HepG2 (cell line): ENCODE data around the gene MAP1B. TPM values are rescaled to one million over a fixed set of nuclear protein-coding genes. Genes with fewer than 3 reads are reported as not detected.

Experiments used
- ATAC-seq: fragments of 200-7000 bp; cut with Tn5 transposase; 3 replicates; pipeline ENCODE4 v1.9.1; 2020; ENCODE audit warnings: mild to moderate bottlenecking, moderate library complexity
- BruUV-seq: library from RNA; stranded (reverse); fragments of 400-500 nt; replicated peaks from 2 replicates; lab custom pipeline; 2021; lab: Mats Ljungman, UMichigan
- CTCF ChIA-PET: fragments of 300-600 bp; formaldehyde crosslinking; extraction: SDS; loops from one replicate; lab custom pipeline; 2021; ENCODE audit warnings: low total read pairs, inconsistent platforms, low intra/inter-chr PET ratio; lab: Yijun Ruan, JAX
- POLR2A ChIA-PET: fragments of 350-600 bp; sonication (Branson Sonifier 250); formaldehyde crosslinking; loops from one replicate; lab custom pipeline; 2020; ENCODE audit warnings: antibody characterized with exemption, inconsistent platforms; lab: Yijun Ruan, JAX
- DNase-seq: peaks from one replicate; pipeline ENCODE4 v3.0.0-alpha.2; 2015; ENCODE audit warnings: low spot score
- FAIRE-seq: peaks from 3 replicates; lab custom pipeline; 2011; peaks lifted over from hg19 to GRCh38; lab: Jason Lieb, UNC
- H2AFZ ChIP-seq: one replicate; pipeline ENCODE4 v1.6.1; 2011; ENCODE audit warnings: low read length, inconsistent platforms
- H3K27ac ChIP-seq: fragments of 300-600 bp; 3 replicates; pipeline ENCODE4 v1.8.0; 2011; ENCODE audit warnings: mixed run types, mild to moderate bottlenecking, mixed read lengths, low read length, inconsistent platforms; ENCODE audit not compliant: insufficient read depth; ENCODE audit errors: extremely low read length
- H3K27me3 ChIP-seq, 2 experiments: fragments of 200-600 bp in 1 of 2; 2 replicates in 1 of 2; 3 replicates in 1 of 2; pipeline versions ENCODE4 v1.6.0 to v1.8.0; 2011; ENCODE audit warnings: low read length in 2 of 2, mild to moderate bottlenecking in 2 of 2, moderate library complexity in 2 of 2, inconsistent platforms in 1 of 2; ENCODE audit not compliant: insufficient read depth in 2 of 2, control insufficient read depth in 1 of 2
- H3K36me3 ChIP-seq, 2 experiments: fragments of 200-600 bp in 1 of 2; replicated peaks in 1 of 2; 2 replicates in 1 of 2; 3 replicates in 1 of 2; pipeline versions ENCODE4 v1.5.1 to v1.8.0; 2011; ENCODE audit warnings: low read length in 2 of 2, inconsistent platforms in 1 of 2; ENCODE audit not compliant: insufficient read depth in 2 of 2, control insufficient read depth in 1 of 2
- H3K4me1 ChIP-seq: 2 replicates; pipeline ENCODE4 v1.5.1; 2012; ENCODE audit warnings: low read length, inconsistent platforms; ENCODE audit not compliant: insufficient read depth
- H3K4me2 ChIP-seq: 2 replicates; pipeline ENCODE4 v1.6.0; 2011; ENCODE audit warnings: low read depth, low read length, inconsistent platforms
- H3K4me3 ChIP-seq, 3 experiments: fragments of 200-600 bp in 1 of 3; sonication (generic), shearing (Covaris generic) in 1 of 3; replicated peaks in 1 of 3; 2 replicates each; pipeline ENCODE4 v1.5.1; 2011 to 2016; ENCODE audit warnings: low read length in 3 of 3, inconsistent platforms in 2 of 3, low read depth in 2 of 3, mild to moderate bottlenecking in 2 of 3, control low read depth in 1 of 3, mixed read lengths in 1 of 3; ENCODE audit not compliant: insufficient read depth in 1 of 3
- H3K79me2 ChIP-seq: one replicate; pipeline ENCODE4 v1.6.1; 2011; ENCODE audit warnings: low read length, inconsistent platforms; ENCODE audit not compliant: insufficient read depth
- H3K9ac ChIP-seq: 2 replicates; pipeline ENCODE4 v1.6.0; 2011; ENCODE audit warnings: mild to moderate bottlenecking, low read depth, low read length, inconsistent platforms; ENCODE audit not compliant: insufficient read depth
- H3K9me3 ChIP-seq: 2 replicates; pipeline ENCODE4 v1.5.1; 2012; ENCODE audit warnings: mild to moderate bottlenecking, low read length
- H4K20me1 ChIP-seq: 2 replicates; pipeline ENCODE4 v1.6.0; 2011; ENCODE audit warnings: inconsistent platforms, mild to moderate bottlenecking, low read length, moderate library complexity; ENCODE audit not compliant: insufficient read depth
- KLF15 ChIP-seq: sonication (generic); formaldehyde crosslinking; IDR thresholded peaks from 2 replicates; pipeline ENCODE4 v1.8.1; 2023; ENCODE audit warnings: borderline replicate concordance, mild to moderate bottlenecking, inconsistent platforms, missing genetic modification reagents, mixed read lengths
- POGK ChIP-seq: sonication (generic); formaldehyde crosslinking; conservative IDR thresholded peaks from 2 replicates; pipeline ENCODE4 v1.8.0; 2022; ENCODE audit warnings: mild to moderate bottlenecking, moderate library complexity, missing genetic modification reagents
- SNAPC2 ChIP-seq: sonication (generic); formaldehyde crosslinking; IDR thresholded peaks from 2 replicates; pipeline ENCODE4 v1.8.1; 2022; ENCODE audit warnings: mild to moderate bottlenecking, missing genetic modification reagents
- TCF7L2 ChIP-seq: IDR thresholded peaks from 2 replicates; pipeline ENCODE4 v1.6.1; 2011; ENCODE audit warnings: mild to moderate bottlenecking, low read depth, low read length, moderate library complexity
- TRAFD1 ChIP-seq: sonication (generic); formaldehyde crosslinking; IDR thresholded peaks from 2 replicates; pipeline ENCODE4 v1.5.1; 2020; ENCODE audit warnings: missing genetic modification reagents, mild to moderate bottlenecking, borderline replicate concordance
- ZBTB3 ChIP-seq: sonication (generic); formaldehyde crosslinking; IDR thresholded peaks from 2 replicates; pipeline ENCODE4 v1.4.0; 2020; ENCODE audit warnings: low read depth, mild to moderate bottlenecking, moderate library complexity, missing genetic modification reagents, borderline replicate concordance
- ZBTB7B ChIP-seq: sonication (generic); formaldehyde crosslinking; IDR thresholded peaks from 2 replicates; pipeline ENCODE4 v1.4.0; 2020; ENCODE audit warnings: missing genetic modification reagents
- WGBS: methylation state at CpG from one replicate; pipeline ENCODE4 v1.1.6; 2017; ENCODE audit warnings: low lambda C conversion rate; 5-methylcytosine and 5-hydroxymethylcytosine counted together
- in situ Hi-C: cut with HindIII; loops from 2 replicates; pipeline ENCODE4 v1.10.0; 2017; ENCODE audit warnings: low pct_unique_long_range_greater_than_20kb; ENCODE audit not compliant: extremely low pct_ligation_motif_present
- intact Hi-C: fragments of 100-400 bp; cut with micrococcal nuclease; formaldehyde crosslinking; loops from one replicate; pipeline ENCODE4 v1.10.0; 2022; ENCODE audit not compliant: unreplicated experiment
- polyA plus RNA-seq, 8 experiments: library from polyadenylated mRNA; depleted of rRNA in 3 of 8; stranded (reverse) in 7 of 8; unstranded in 1 of 8; fragments of >200 nt; fragmentation: Illumina TruSeq in 4 of 8; extraction: Trizol in 4 of 8; gene quantifications; 2 replicates each; pipeline versions ENCODE4 v1.2.1 to v1.2.3, GENCODE V29; 2011 to 2016; ENCODE audit warnings: low read depth in 4 of 8, missing spikeins in 1 of 8, mixed read lengths in 1 of 8; ENCODE audit not compliant: insufficient read depth in 1 of 8
- total RNA-seq, 5 experiments: library from RNA; depleted of rRNA; stranded (reverse); fragments of >200 nt; fragmentation: Illumina TruSeq; extraction: Trizol; gene quantifications; 2 replicates each; pipeline ENCODE4 v1.2.3, GENCODE V29; 2016; ENCODE audit warnings: low read depth in 1 of 5
- TF ChIP-seq, protein P1 (sequence below): sonication (generic); formaldehyde crosslinking; IDR thresholded peaks from 2 replicates; pipeline ENCODE4 v1.8.1; 2023; ENCODE audit warnings: mild to moderate bottlenecking, missing genetic modification reagents
- TF ChIP-seq, protein P2 (sequence below): sonication (generic); formaldehyde crosslinking; IDR thresholded peaks from 2 replicates; pipeline ENCODE4 v1.5.1; 2020; ENCODE audit warnings: mild to moderate bottlenecking, missing genetic modification reagents, borderline replicate concordance
- TF ChIP-seq, protein P3 (sequence below): sonication (generic); formaldehyde crosslinking; IDR thresholded peaks from 2 replicates; pipeline ENCODE4 v1.8.1; 2022; ENCODE audit warnings: low read depth, mild to moderate bottlenecking, missing genetic modification reagents

The MAP1B gene
- total and polyA plus RNA-seq, 2 of the 13 experiments (the other 11 are each of a cell fraction or from before 2014, with no cell fraction given): 3.3 to 6.2 TPM

GRCh38 chr5:72075461-72075860, 31.8 kb upstream of the MAP1B start:
- CTCF ChIA-PET: no interaction called here
- Histone ChIP-seq H3K36me3 (no peaks in the 10 kb centered on the region), H3K9me3 (no peaks in the 10 kb centered on the region), H3K4me2 (no peak overlapping the region), H3K79me2 (no peaks in the 10 kb centered on the region), H3K27ac (no peak overlapping the region), H3K4me3 (no peak overlapping the region), H2AFZ (no peak overlapping the region), H3K9ac (no peak overlapping the region), H3K27me3 (peaks cover 0 to 6% of the 10 kb centered on the region in 2 experiments; a peak in 1 of 5 replicates), H3K4me1 (no peaks in the 10 kb centered on the region), H4K20me1 (no peaks in the 10 kb centered on the region)
- FAIRE-seq (no peak), DNase-seq (no peak), ATAC-seq (no peak)
- 16% methylated on average over 3 of the region's 3 CpGs for WGBS
- no TSS peak for BruUV-seq
- POLR2A ChIA-PET: no interaction called here
- in situ Hi-C loops (no loop called here), intact Hi-C loops (no loop called here)
- TF ChIP-seq TRAFD1 (CRISPR knock-in tag) (no peak), SNAPC2 (CRISPR knock-in tag) (no peak), KLF15 (CRISPR knock-in tag) (no peak), ZBTB3 (CRISPR knock-in tag) (no peak), ZBTB7B (CRISPR knock-in tag) (no peak), TCF7L2 (no peak), POGK (CRISPR knock-in tag) (no peak)
- TF ChIP-seq, protein P1, sequence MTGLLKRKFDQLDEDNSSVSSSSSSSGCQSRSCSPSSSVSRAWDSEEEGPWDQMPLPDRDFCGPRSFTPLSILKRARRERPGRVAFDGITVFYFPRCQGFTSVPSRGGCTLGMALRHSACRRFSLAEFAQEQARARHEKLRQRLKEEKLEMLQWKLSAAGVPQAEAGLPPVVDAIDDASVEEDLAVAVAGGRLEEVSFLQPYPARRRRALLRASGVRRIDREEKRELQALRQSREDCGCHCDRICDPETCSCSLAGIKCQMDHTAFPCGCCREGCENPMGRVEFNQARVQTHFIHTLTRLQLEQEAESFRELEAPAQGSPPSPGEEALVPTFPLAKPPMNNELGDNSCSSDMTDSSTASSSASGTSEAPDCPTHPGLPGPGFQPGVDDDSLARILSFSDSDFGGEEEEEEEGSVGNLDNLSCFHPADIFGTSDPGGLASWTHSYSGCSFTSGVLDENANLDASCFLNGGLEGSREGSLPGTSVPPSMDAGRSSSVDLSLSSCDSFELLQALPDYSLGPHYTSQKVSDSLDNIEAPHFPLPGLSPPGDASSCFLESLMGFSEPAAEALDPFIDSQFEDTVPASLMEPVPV: no peak
- TF ChIP-seq, protein P2, sequence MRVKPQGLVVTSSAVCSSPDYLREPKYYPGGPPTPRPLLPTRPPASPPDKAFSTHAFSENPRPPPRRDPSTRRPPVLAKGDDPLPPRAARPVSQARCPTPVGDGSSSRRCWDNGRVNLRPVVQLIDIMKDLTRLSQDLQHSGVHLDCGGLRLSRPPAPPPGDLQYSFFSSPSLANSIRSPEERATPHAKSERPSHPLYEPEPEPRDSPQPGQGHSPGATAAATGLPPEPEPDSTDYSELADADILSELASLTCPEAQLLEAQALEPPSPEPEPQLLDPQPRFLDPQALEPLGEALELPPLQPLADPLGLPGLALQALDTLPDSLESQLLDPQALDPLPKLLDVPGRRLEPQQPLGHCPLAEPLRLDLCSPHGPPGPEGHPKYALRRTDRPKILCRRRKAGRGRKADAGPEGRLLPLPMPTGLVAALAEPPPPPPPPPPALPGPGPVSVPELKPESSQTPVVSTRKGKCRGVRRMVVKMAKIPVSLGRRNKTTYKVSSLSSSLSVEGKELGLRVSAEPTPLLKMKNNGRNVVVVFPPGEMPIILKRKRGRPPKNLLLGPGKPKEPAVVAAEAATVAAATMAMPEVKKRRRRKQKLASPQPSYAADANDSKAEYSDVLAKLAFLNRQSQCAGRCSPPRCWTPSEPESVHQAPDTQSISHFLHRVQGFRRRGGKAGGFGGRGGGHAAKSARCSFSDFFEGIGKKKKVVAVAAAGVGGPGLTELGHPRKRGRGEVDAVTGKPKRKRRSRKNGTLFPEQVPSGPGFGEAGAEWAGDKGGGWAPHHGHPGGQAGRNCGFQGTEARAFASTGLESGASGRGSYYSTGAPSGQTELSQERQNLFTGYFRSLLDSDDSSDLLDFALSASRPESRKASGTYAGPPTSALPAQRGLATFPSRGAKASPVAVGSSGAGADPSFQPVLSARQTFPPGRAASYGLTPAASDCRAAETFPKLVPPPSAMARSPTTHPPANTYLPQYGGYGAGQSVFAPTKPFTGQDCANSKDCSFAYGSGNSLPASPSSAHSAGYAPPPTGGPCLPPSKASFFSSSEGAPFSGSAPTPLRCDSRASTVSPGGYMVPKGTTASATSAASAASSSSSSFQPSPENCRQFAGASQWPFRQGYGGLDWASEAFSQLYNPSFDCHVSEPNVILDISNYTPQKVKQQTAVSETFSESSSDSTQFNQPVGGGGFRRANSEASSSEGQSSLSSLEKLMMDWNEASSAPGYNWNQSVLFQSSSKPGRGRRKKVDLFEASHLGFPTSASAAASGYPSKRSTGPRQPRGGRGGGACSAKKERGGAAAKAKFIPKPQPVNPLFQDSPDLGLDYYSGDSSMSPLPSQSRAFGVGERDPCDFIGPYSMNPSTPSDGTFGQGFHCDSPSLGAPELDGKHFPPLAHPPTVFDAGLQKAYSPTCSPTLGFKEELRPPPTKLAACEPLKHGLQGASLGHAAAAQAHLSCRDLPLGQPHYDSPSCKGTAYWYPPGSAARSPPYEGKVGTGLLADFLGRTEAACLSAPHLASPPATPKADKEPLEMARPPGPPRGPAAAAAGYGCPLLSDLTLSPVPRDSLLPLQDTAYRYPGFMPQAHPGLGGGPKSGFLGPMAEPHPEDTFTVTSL: no peak
- TF ChIP-seq, protein P3, sequence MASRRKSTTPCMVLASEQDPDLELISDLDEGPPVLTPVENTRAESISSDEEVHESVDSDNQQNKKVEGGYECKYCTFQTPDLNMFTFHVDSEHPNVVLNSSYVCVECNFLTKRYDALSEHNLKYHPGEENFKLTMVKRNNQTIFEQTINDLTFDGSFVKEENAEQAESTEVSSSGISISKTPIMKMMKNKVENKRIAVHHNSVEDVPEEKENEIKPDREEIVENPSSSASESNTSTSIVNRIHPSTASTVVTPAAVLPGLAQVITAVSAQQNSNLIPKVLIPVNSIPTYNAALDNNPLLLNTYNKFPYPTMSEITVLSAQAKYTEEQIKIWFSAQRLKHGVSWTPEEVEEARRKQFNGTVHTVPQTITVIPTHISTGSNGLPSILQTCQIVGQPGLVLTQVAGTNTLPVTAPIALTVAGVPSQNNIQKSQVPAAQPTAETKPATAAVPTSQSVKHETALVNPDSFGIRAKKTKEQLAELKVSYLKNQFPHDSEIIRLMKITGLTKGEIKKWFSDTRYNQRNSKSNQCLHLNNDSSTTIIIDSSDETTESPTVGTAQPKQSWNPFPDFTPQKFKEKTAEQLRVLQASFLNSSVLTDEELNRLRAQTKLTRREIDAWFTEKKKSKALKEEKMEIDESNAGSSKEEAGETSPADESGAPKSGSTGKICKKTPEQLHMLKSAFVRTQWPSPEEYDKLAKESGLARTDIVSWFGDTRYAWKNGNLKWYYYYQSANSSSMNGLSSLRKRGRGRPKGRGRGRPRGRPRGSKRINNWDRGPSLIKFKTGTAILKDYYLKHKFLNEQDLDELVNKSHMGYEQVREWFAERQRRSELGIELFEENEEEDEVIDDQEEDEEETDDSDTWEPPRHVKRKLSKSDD: no peak
